Measurements from ENCODE around the gene C15orf39.
A peak's percentile ranks its signal among the peaks of the same experiment; 100 is the strongest.

C15orf39 gene

DNA sequence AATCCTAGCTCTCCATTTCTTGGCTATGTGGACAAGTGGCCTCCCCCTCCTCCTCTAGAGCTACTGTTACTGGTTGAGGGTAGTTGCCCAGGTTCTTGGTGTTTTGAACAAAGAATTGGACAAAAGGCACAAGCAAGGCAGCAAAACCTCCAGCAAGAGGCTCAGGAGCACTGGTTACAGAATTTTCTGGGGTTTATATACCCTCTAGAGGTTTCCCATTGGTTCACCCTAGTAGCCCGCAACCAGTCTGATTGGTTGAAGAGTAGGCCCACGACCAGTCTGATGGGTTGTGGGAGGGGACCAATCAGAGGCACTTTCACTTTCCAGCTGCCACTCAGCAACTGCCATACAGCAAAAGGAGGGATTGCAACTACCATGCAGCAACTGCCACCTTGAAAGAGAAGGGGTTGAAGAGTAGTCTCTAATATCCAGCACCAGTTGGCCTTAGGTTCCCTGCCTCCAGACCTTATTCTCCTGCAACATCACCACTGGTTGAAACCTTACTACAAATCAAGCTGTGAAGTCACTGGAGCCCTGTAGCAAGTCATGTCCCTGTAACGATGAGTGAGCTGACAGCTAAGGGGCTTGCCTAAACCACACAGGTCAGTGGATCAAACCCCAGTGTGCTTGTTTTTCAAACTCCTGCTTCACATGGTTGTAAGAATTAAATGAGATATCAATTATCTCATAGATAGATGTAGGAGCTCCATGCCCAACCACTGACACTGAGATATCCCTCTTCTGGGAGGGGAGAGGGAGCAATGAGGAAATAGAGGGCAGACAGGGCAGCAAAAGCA is 2.9 kb upstream of the C15orf39 start:
- DNase-seq = no peak

DNA sequence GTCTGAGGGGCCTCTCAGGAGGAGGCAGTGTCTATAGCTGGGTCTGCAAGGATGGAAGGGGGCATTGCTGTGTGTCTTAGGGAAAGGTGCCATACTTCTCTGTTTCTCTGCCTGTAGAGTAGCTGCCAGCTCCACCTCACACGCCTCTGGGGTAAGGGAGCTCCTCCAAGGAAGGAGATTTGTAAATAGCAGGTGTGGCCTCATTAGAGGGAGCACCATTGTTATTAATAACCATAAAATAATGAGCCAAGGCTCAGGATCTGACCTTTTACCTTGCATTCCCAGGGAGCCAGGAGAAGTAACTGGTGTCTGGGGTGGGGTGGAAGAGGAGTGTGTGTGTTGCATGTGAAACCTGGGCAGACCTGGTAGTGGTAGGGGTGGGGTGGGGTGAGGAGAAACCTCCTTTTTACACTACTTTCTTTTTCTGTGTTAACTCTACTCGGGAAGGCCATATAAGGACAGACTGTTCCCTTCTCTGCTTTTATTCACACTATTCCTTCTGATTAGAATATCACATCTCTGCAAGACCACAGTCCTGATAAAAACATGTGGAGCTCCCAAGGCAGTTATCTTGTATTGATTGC is 2.2 kb upstream of the C15orf39 start:
- no peak for DNase-seq

DNA sequence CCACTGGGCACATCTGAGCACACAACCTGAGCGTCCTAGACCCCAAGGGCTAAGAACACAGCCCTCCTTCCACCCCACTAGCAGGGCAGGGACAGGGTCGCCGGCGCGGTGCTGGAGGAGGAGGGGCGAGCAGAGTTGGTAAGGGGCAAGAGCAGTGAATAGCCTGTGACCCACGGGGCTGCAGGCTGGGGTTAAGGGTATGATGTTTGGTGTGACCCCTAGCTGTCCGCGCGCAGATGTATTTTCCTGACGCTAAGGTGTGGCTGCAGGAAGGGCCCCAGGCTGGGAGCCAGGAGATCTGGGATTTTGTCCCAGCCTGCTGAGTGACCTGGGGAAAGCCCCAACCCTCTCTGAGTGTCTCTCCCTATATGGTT is 1.3 kb upstream of the C15orf39 start:
- no peak for DNase-seq

DNA sequence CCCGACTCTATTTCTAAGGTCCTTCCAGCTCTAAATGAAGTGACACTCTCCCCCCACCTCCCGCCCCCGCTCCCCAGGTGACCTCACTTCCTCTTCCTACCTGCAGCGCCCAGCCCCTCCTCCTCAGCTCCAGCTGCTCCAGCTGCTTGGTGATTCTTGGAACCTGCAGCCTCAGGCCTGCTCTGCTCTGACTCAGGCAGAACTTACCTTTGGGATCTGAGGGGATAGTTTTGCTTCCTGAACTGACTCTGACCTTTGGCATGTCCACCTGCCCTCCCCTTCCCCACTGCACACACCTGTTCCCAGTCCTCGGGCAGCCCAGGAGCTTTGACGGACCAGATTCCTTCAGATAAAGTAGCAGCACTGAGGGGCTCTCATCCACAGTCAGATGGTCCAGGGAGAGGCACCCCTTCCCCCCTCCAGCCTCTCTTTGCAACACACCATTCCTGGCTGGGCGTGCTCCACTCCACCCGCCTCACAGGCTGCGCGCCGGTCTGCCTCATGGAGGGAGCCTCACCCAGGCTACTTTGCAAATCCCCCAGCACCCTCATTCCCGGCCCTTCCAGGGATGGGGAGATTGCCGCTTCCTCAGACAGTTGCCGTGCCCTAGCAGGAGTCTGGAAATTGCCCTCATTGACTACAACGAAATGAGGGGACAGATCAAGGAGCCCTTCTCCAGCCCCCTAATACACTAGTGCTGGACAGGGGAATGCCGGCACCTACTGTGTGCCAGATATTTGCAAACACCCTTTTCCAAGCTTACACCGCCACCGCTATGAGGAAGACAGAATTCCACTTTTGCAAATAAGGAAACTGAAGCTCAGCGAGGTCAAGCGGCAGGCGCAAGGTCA is 692 bp upstream of the C15orf39 start:
- DNase-seq = peak; percentile 23

DNA sequence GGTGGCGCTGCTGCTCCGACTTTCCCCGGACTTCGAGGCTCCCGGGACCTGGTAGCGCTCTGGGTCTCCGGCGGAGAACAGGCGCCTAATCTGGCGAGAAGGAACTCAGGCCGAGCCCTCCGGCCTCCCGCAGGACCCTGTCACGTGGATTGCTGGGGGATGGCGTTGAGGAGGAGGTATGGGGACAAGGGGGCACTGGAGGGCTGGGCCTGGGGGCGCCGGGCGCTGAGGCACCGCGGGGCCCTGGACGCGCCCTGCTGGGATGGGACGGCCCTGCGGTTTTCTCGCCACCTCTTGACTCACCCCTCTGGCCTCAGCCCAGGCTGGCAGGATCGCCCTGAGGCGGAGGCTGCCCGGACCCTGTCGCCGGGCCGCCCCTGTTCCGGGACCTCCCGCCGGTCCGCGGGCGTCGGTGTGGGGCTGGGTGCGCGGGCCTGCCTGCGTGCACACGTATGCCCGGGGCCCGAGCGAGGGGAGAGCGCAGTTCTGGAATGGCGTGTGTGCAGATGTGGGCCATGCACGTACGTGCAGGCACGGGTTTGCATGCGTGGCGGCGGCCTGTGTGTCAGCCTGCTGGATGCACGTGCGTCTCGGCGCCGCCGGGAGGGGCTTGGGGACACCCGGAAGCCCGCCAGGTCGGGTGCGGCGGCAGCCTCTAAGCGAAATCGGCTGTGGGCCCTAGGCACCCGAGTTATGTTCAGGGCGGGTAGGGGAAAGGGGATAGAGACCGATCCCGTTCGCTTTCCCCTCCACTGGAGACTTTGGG is 752 bp downstream of the C15orf39 start:
- peak; percentile 73 for DNase-seq

DNA sequence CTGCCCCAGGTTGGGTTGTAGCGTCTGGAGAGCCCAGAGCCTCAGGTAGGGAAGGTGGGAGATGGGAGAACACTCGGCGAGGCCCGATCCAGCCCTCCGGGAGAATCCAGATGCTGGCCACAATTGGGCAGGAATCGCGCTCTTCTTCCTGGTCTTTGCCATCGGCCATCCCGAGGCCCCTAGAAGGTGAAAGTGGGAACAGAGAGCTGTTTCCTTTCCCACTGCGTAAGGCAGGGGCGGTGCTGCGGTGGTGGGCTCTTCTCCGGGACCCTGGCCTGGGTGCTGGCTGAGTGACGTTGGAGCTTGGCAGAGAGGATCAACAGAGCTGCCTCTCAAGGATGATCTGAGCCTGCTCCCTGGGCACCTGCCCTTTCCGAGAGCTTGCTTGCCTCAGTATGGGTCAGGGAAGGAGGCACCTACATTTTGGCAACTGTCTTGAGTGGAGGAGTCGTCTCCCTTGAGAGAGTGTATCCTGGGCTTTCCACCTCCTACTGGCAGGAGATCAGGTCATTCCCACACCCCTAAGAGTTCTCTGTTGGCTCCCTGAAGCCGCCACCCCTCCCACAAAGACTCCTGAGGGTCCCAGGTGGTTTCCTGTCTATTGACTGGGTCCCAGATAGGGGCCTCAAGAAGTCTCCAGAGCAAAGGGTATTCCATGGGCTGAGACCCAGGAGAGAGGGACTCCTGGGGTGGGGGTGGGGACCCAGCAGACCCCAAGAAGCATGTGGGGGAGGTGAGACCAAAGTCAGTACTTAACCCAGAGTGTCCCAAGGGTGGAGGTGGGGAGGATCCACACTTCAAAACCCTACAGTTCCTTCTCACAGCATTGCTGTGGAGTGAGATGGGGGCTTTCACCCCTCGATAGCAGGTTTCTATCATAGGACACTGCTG is 1.6 kb downstream of the C15orf39 start:
- DNase-seq = no peak

DNA sequence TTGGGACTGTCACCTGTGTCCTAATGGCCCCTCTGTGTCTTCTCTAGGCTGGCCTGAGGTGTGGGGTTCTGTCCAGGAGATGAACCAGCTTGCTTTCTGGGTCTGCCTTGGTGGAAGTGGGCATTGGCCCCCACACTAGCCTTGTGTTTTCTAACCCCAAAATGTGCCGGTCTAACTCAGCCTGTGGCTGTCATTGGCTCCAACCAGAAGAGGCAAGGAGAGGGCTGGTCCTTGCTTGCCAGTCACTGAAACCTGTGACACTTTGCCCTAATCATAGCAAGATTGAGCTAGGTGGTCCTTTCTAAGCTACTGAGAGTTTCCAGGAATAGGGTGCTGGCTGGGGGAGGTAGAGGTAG is 2.2 kb downstream of the C15orf39 start:
- no peak for DNase-seq

DNA sequence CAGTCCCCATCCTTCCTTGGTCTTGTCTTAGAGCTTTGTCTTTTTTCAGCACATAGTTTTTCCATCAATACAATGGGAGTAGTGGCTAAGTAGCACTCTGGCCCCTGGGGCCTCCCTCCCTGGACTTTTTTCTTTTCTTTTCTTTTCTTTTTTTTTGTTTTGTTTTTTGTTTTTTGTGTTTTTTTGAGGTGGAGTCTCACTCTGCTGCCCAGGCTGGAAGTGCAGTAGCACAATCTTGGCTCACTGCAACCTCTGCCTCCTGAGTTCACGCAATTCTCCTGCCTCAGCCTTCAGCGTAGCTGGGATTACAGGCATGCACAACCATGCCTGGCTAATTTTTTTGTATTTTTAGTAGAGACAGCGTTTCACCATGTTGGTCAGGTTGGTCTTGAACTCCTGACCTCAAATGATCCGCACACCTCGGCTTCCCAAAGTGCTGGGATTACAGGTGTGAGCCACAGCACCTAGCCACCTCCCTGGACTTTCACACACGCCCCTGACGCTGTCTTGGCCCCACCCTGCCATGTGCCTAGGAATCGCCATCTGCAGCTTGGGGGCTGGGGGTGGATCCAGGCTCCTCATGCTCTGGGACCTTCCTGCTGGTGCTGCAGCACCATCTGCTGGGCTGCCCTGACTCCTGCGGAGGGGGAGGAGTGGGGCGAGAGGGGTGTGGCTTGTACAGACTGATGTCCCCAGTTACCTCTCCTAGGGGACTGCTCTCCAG is 2.8 kb downstream of the C15orf39 start:
- DNase-seq = peak; percentile 76

DNA sequence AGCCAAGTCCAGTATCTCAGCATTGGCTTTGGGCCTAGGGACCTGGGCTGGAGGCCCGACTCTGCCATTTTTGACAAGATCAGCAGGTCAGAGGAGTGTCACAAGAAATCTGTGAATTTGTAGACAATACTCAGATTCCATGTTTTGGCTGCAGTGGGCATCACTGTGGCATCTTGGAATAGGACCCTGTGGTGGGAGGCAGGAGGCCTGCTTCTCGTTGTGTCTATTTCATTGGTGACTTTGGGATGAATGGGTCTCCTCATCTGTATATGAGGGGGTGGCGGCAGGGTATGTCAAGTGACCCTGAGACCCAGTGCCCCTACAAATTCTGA is 3.3 kb downstream of the C15orf39 start:
- no peak for DNase-seq

DNA sequence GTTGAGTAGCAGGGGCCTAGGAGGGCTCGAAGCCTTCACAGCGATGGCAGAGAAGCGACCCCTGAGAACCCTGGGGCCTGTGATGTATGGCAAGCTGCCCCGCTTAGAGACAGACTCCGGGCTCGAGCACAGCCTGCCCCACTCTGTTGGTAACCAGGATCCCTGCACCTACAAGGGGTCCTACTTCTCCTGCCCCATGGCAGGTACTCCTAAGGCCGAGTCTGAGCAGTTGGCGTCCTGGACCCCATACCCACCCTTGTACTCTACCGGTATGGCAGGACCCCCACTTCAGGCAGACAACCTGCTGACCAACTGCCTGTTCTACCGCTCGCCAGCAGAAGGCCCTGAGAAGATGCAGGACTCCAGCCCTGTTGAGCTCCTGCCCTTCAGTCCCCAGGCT is 4.3 kb downstream of the C15orf39 start:
- no peak for DNase-seq

DNA sequence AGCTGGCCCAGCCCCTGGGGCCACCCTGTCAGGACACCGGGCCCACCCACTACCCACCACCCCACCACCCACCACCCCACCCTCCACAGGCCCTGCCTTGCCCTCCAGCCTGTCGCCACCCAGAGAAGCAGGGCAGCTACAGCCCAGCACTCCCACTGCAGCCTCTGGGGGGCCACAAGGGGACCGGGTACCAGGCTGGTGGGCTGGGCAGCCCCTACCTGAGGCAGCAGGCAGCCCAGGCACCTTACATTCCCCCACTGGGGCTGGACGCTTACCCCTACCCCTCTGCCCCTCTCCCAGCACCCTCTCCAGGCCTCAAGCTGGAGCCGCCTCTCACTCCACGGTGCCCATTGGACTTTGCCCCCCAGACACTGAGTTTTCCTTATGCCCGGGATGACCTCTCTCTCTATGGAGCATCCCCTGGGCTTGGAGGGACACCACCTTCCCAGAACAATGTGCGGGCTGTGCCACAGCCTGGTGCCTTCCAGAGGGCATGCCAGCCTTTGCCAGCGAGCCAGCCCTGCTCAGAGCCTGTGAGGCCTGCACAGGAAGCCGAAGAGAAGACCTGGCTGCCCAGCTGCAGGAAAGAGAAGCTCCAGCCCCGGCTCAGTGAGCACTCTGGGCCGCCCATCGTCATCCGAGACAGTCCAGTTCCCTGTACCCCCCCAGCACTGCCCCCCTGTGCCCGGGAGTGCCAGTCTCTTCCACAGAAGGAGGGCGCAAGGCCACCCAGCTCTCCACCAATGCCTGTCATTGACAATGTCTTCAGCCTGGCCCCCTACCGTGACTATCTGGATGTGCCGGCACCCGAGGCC is 5.3 kb downstream of the C15orf39 start:
- DNase-seq = no peak

DNA sequence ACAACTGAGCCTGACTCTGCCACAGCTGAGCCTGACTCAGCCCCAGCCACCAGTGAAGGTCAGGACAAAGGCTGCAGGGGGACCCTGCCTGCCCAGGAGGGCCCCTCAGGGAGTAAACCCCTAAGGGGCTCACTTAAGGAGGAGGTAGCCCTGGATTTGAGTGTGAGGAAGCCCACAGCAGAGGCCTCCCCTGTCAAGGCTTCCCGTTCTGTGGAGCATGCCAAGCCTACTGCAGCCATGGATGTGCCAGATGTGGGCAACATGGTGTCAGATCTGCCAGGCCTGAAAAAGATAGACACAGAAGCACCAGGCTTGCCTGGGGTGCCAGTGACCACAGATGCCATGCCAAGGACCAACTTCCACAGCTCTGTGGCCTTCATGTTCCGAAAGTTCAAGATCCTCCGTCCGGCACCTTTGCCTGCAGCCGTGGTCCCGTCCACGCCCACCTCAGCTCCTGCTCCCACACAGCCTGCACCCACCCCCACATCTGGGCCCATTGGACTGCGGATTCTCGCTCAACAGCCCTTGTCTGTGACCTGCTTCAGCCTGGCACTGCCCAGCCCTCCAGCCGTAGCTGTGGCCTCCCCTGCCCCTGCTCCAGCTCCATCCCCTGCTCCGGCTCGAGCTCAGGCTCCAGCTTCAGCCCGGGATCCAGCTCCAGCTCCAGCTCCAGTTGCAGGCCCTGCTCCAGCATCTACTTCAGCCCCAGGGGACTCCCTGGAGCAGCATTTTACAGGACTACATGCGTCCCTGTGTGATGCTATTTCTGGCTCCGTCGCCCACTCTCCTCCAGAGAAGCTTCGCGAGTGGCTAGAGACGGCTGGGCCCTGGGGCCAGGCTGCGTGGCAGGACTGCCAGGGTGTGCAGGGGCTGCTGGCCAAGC is 6.2 kb downstream of the C15orf39 start:
- DNase-seq = no peak

DNA sequence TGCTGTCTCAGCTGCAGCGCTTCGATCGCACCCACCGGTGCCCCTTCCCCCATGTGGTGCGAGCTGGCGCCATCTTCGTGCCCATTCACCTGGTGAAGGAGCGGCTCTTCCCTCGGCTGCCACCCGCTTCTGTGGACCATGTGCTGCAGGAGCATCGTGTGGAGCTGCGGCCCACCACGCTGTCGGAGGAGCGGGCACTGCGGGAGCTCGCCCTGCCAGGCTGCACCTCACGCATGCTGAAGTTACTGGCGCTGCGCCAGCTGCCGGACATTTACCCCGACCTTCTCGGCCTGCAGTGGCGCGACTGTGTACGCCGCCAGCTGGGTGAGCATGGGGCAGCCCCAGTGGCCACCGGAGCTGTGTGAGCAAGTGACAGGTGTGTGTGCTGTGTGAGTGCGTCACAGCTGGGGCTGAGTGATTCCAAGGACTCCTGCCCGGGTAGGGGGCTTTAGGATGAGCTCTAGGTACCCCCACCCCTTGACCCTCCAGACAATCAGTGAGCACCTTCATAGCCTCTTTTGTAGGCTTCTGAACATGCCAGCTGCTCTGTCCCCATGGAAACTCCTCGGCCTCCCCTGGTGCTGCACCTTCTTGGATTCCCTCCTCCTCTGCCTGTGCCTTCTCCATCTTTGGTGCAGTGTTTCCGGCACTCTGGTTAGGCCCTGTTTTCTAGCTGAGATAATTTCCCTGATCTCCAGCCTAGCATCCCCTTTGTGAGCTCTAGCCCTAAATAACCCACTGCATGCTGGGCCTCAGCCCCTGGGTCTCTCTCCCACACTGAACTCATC is 7.0 kb downstream of the C15orf39 start:
- DNase-seq = no peak

DNA sequence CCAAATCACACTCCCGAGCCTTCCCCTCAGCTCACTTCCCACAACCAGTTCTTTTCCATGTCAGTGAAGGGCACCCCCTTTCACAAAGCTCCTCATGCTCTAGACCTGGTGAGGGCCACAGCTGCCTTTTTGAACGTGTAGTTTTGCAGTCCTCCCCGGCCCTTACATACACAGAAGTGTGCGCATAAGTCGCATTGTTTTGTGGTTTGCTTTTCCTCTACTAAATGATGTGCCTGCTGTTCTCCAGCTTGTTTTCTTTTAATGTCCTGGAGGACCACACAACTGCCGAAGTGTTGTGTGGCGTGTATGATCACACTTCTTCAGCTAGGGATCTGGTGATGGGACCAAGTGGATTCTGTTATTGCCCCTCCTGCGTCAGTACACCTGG is 7.6 kb downstream of the C15orf39 start:
- no peak for DNase-seq

DNA sequence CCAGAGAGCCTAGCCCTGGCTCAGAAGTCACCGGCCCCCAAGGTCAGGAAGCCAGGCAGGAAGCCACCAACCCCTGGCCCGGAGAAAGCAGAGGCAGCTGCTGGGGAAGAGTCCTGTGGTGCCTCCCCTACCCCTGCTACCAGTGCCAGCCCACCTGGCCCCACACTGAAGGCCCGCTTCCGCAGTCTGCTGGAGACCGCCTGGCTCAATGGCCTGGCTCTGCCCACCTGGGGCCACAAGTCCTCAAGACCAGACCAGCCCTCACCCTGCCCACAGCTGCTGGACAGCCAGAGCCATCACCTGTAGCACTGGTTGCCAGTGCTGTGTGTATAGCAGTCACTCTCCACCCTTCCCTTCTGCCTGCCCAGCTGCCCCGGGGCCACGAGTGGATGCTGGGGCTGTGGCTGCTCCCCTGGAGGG is 9.1 kb downstream of the C15orf39 start:
- DNase-seq = no peak

DNA sequence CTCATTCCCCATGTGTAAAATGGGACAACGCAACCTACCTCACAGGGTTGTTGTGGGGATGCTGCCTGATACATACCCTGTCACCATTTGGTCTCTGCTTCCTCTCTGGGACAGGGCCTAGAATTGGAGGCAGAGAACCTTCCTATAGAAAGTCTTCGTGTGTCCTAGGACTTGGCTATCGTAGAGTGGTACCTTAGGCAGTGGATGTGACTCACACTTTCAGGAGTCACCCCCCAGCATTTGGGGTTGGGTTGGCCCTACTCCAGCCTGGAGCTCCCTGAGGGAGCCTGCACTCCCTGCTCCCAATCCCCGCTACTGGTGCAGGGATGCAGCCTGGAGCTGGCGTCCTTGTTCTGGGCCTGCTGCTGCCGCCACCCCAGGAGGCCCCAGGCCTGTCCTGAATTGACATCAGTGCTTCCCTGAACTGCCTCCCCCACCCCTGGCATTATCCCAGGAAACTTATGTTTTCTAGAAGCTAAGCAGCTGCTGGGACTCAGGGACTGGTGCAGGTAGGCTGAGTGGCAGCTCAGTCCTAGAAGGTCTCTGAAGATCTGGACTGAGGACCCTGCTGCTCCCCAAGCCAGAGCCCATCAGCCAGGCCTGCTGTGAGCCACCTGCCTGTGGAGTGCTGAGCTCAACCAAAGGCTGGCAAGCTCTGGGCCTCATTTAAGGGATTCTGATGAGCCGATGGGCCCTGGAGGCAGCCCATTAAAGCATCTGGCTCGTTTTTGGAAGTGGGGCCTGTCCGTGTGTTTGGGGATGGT is 9.9 kb downstream of the C15orf39 start:
- DNase-seq = no peak

DNA sequence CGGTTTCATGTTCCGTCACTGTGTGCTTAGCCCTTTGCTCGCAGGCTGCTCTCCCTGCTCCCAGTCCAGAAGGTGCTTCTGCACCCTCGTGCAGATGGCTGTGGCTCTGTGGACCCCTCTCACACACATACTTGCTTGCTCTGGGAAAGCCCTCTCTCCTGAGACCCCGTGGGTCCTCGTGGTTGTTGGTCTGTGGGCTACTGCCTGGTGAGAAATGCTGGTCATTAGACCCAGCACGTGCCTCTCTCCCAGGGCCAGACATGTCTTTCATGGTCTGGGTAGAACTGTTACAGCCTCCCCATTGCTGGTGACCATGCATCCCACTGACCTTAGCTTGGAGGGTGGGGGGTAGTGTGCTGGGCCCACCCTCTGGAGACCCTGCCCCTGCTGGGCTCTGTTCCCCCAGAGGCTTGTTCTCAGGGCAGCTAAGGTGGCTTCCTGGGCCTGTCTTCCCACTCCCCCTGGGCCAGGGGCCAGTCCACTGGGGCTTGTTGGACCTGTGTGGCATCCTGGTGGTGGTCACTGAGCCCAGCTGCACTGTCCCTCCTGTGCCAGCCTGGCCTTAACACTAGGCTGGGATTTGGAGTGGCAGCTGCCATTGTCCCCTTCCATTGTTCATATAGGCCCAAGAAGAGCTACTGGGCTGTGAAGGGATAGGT is 10.6 kb downstream of the C15orf39 start:
- no peak for DNase-seq

Measured in effector CD8-positive, alpha-beta T cell (primary cell).